Measurements from ENCODE around the gene FAM50B. TPM values are rescaled to one million over a fixed set of nuclear protein-coding genes. Genes with fewer than 3 reads are reported as not detected.

FAM50B gene
- total RNA-seq, 1 donor from 2014 or later = 3.8 TPM

GRCh38 chr6:3874069-3874468 is 24.9 kb downstream of the FAM50B start:
- no peak overlapping the region for H3K27ac Mint-ChIP-seq (ENCODE audit: unreplicated experiment)
- peaks cover 7% of the 10 kb centered on the region for H3K4me1 Mint-ChIP-seq (ENCODE audit: unreplicated experiment)
- no peak for DNase-seq (ENCODE audit: low spot score)
- no peak for TF ChIP-seq CTCF (IDR thresholded peaks at IDR 0.05; ENCODE audit: unreplicated experiment)
- H3K27me3 Mint-ChIP-seq (ENCODE audit: unreplicated experiment) = peaks cover under 1% of the 10 kb centered on the region
- H3K9me3 Mint-ChIP-seq (ENCODE audit: unreplicated experiment) = no peaks in the 10 kb centered on the region
- no peaks in the 10 kb centered on the region for H3K36me3 Mint-ChIP-seq (ENCODE audit: low read depth, unreplicated experiment)
- no peak overlapping the region for H3K4me3 Mint-ChIP-seq (ENCODE audit: unreplicated experiment)

- peaks cover 7% of the 10 kb centered on the region for H3K4me1 Mint-ChIP-seq (ENCODE audit: unreplicated experiment)
- no peaks in the 10 kb centered on the region for H3K9me3 Mint-ChIP-seq (ENCODE audit: unreplicated experiment)
- H3K27me3 Mint-ChIP-seq (ENCODE audit: unreplicated experiment) = peaks cover 2% of the 10 kb centered on the region
- H3K4me3 Mint-ChIP-seq (ENCODE audit: unreplicated experiment) = no peak overlapping the region
- no peaks in the 10 kb centered on the region for H3K36me3 Mint-ChIP-seq (ENCODE audit: low read depth, unreplicated experiment)
- TF ChIP-seq CTCF (IDR thresholded peaks at IDR 0.05; ENCODE audit: unreplicated experiment) = no peak
- no peak overlapping the region for H3K27ac Mint-ChIP-seq (ENCODE audit: unreplicated experiment)
- DNase-seq (ENCODE audit: low spot score) = no peak
Observed at GRCh38 chr6:3875486-3875885, 26.3 kb downstream of the FAM50B start.

- Mint-ChIP-seq H3K4me3 (ENCODE audit: unreplicated experiment) (no peak overlapping the region), H3K4me1 (ENCODE audit: unreplicated experiment) (peaks cover 7% of the 10 kb centered on the region), H3K27ac (ENCODE audit: unreplicated experiment) (no peak overlapping the region), H3K36me3 (ENCODE audit: low read depth, unreplicated experiment) (no peaks in the 10 kb centered on the region), H3K9me3 (ENCODE audit: unreplicated experiment) (no peaks in the 10 kb centered on the region), H3K27me3 (ENCODE audit: unreplicated experiment) (peaks cover 6% of the 10 kb centered on the region)
- TF ChIP-seq CTCF (IDR thresholded peaks at IDR 0.05; ENCODE audit: unreplicated experiment) = no peak
- no peak for DNase-seq (ENCODE audit: low spot score)
Observed at GRCh38 chr6:3876101-3876500, 26.9 kb downstream of the FAM50B start.

- no peak for TF ChIP-seq CTCF (IDR thresholded peaks at IDR 0.05; ENCODE audit: unreplicated experiment)
- Mint-ChIP-seq H3K4me1 (ENCODE audit: unreplicated experiment) (peaks cover 7% of the 10 kb centered on the region), H3K27me3 (ENCODE audit: unreplicated experiment) (peaks cover 6% of the 10 kb centered on the region), H3K36me3 (ENCODE audit: low read depth, unreplicated experiment) (no peaks in the 10 kb centered on the region), H3K27ac (ENCODE audit: unreplicated experiment) (no peak overlapping the region), H3K9me3 (ENCODE audit: unreplicated experiment) (no peaks in the 10 kb centered on the region), H3K4me3 (ENCODE audit: unreplicated experiment) (no peak overlapping the region)
- DNase-seq (ENCODE audit: low spot score) = no peak
Observed at GRCh38 chr6:3876866-3877265, 27.7 kb downstream of the FAM50B start.

GRCh38 chr6:3878048-3878666 is 29.0 kb downstream of the FAM50B start:
- no peak for DNase-seq (ENCODE audit: low spot score)
- no peak overlapping the region for H3K27ac Mint-ChIP-seq (ENCODE audit: unreplicated experiment)
- H3K9me3 Mint-ChIP-seq (ENCODE audit: unreplicated experiment) = no peaks in the 10 kb centered on the region
- H3K27me3 Mint-ChIP-seq (ENCODE audit: unreplicated experiment) = peaks cover 6% of the 10 kb centered on the region
- peaks cover 7% of the 10 kb centered on the region for H3K4me1 Mint-ChIP-seq (ENCODE audit: unreplicated experiment)
- TF ChIP-seq CTCF (IDR thresholded peaks at IDR 0.05; ENCODE audit: unreplicated experiment) = no peak
- H3K36me3 Mint-ChIP-seq (ENCODE audit: low read depth, unreplicated experiment) = no peaks in the 10 kb centered on the region
- no peak overlapping the region for H3K4me3 Mint-ChIP-seq (ENCODE audit: unreplicated experiment)

Measured in endothelial cell (in vitro differentiated cells).